Measurements from ENCODE around the gene IL36B.

IL36B gene

GRCh38 chr2:113025737-113026136, 26.9 kb downstream of the IL36B start:
- TF ChIP-seq CSRNP3 (CRISPR knock-in tag; IDR thresholded peaks at IDR 0.05): no peak
- TF ChIP-seq POU6F1 (CRISPR knock-in tag; IDR thresholded peaks at IDR 0.05; ENCODE audit: borderline replicate concordance, low read depth): no peak
- no peak for TF ChIP-seq ISL1 (CRISPR knock-in tag; IDR thresholded peaks at IDR 0.05)
- ATAC-seq: no peak

- no peak for TF ChIP-seq GLIS3 (CRISPR knock-in tag; IDR thresholded peaks at IDR 0.05)
- no peak for TF ChIP-seq POU6F1 (CRISPR knock-in tag; IDR thresholded peaks at IDR 0.05; ENCODE audit: borderline replicate concordance, low read depth)
- no peak for ATAC-seq
These were observed 27.9 kb downstream of the IL36B start for GRCh38 chr2:113024764-113025163.

- no peak for ATAC-seq
- TF ChIP-seq ZNF8 (CRISPR knock-in tag; IDR thresholded peaks at IDR 0.05) (no peak), PATZ1 (CRISPR knock-in tag; IDR thresholded peaks at IDR 0.05; ENCODE audit: borderline replicate concordance) (no peak), ZNF70 (CRISPR knock-in tag; IDR thresholded peaks at IDR 0.05) (no peak), ZFP3 (CRISPR knock-in tag; IDR thresholded peaks at IDR 0.05) (no peak)
These were observed 31.4 kb downstream of the IL36B start for GRCh38 chr2:113021312-113021711.

GRCh38 chr2:113018509-113018908, 34.2 kb downstream of the IL36B start:
- no peak for ATAC-seq

GRCh38 chr2:113015655-113016054, 37.0 kb downstream of the IL36B start:
- ATAC-seq: no peak
- TF ChIP-seq ARNTL (CRISPR knock-in tag; IDR thresholded peaks at IDR 0.05; ENCODE audit: borderline replicate concordance, low read depth) (no peak), PPARA (CRISPR knock-in tag; IDR thresholded peaks at IDR 0.05; ENCODE audit: borderline replicate concordance) (no peak), POU6F1 (CRISPR knock-in tag; IDR thresholded peaks at IDR 0.05; ENCODE audit: borderline replicate concordance, low read depth) (no peak), OSR1 (CRISPR knock-in tag; IDR thresholded peaks at IDR 0.05) (no peak), RARB (CRISPR knock-in tag; IDR thresholded peaks at IDR 0.05) (no peak), ZFP3 (CRISPR knock-in tag; IDR thresholded peaks at IDR 0.05) (no peak), CREB5 (CRISPR knock-in tag; IDR thresholded peaks at IDR 0.05; ENCODE audit: low read depth) (no peak), ESRRG (CRISPR knock-in tag; IDR thresholded peaks at IDR 0.05) (no peak), GLIS3 (CRISPR knock-in tag; IDR thresholded peaks at IDR 0.05) (no peak), ZNF8 (CRISPR knock-in tag; IDR thresholded peaks at IDR 0.05) (no peak), CSDC2 (CRISPR knock-in tag; IDR thresholded peaks at IDR 0.05) (no peak), TCF4 (CRISPR knock-in tag; IDR thresholded peaks at IDR 0.05; ENCODE audit: borderline replicate concordance) (no peak), ZNF565 (CRISPR knock-in tag; conservative IDR thresholded peaks at IDR 0.05; ENCODE audit: low read depth) (no peak)

More at GRCh38 chr2:113018509-113018908, 34.2 kb downstream of the IL36B start:
- TF ChIP-seq ZFP3 (CRISPR knock-in tag; IDR thresholded peaks at IDR 0.05) (no peak), CSDC2 (CRISPR knock-in tag; IDR thresholded peaks at IDR 0.05) (no peak), ZFP30 (CRISPR knock-in tag; IDR thresholded peaks at IDR 0.05) (no peak), ZNF8 (CRISPR knock-in tag; IDR thresholded peaks at IDR 0.05) (no peak), GLIS3 (CRISPR knock-in tag; IDR thresholded peaks at IDR 0.05) (no peak), TOX (CRISPR knock-in tag; IDR thresholded peaks at IDR 0.05; ENCODE audit: borderline replicate concordance) (no peak), OSR1 (CRISPR knock-in tag; IDR thresholded peaks at IDR 0.05) (no peak), SNAI2 (CRISPR knock-in tag; IDR thresholded peaks at IDR 0.05) (no peak), ARNTL (CRISPR knock-in tag; IDR thresholded peaks at IDR 0.05; ENCODE audit: borderline replicate concordance, low read depth) (no peak), CSRNP3 (CRISPR knock-in tag; IDR thresholded peaks at IDR 0.05) (no peak), ESRRG (CRISPR knock-in tag; IDR thresholded peaks at IDR 0.05) (no peak), ISL1 (CRISPR knock-in tag; IDR thresholded peaks at IDR 0.05) (no peak), ZNF70 (CRISPR knock-in tag; IDR thresholded peaks at IDR 0.05) (no peak), RARB (CRISPR knock-in tag; IDR thresholded peaks at IDR 0.05) (no peak), BACH2 (CRISPR knock-in tag; IDR thresholded peaks at IDR 0.05; ENCODE audit: borderline replicate concordance) (no peak)
